GM10248 (cell line): Measurements from ENCODE around the gene CD7.

Experiments
- CTCF ChIA-PET: fragments of 300-600 bp; sonication (Branson Sonifier 250); formaldehyde crosslinking; extraction: SDS; loops from one replicate; lab custom pipeline; 2021; ENCODE audit warnings: antibody characterized with exemption; lab: Yijun Ruan, JAX
- POLR2A ChIA-PET: fragments of 350-650 bp; sonication (Branson Sonifier 250); formaldehyde crosslinking; extraction: SDS; loops from one replicate; lab custom pipeline; 2020; ENCODE audit warnings: antibody characterized with exemption; lab: Yijun Ruan, JAX
- DNase-seq: peaks from one replicate; pipeline ENCODE4 v3.0.0; 2012; ENCODE audit errors: extremely low spot score
- CTCF ChIP-seq: IDR thresholded peaks from 2 replicates; pipeline ENCODE4 v1.5.1; 2012; ENCODE audit warnings: mild to moderate bottlenecking, low read depth; ENCODE audit errors: extremely low read depth, missing control alignments, control extremely low read depth

The CD7 gene

GRCh38 chr17:82285141-82285540 lies 32.3 kb downstream of the CD7 start:
- ChIA-PET POLR2A (interaction anchor here (0.8 kb wide), 1 partner anchor 270 kb away, joined by 3 read pairs; no protein-coding TSS in a partner anchor), CTCF (interaction anchor here (1.1 to 1.6 kb wide), 4 partner anchors 11 to 40 kb away, joined by 3 to 4 read pairs (median 4); no protein-coding TSS in a partner anchor)
- no peak for TF ChIP-seq CTCF
- DNase-seq = no peak

GRCh38 chr17:82283208-82283749 lies 34.1 kb downstream of the CD7 start:
- ChIA-PET POLR2A (no interaction called here), CTCF (interaction anchor here (0.7 to 2.0 kb wide), 5 partner anchors 9 to 77 kb away, joined by 4 to 5 read pairs (median 4); no protein-coding TSS in a partner anchor)
- DNase-seq = no peak
- TF ChIP-seq CTCF = no peak

DNA sequence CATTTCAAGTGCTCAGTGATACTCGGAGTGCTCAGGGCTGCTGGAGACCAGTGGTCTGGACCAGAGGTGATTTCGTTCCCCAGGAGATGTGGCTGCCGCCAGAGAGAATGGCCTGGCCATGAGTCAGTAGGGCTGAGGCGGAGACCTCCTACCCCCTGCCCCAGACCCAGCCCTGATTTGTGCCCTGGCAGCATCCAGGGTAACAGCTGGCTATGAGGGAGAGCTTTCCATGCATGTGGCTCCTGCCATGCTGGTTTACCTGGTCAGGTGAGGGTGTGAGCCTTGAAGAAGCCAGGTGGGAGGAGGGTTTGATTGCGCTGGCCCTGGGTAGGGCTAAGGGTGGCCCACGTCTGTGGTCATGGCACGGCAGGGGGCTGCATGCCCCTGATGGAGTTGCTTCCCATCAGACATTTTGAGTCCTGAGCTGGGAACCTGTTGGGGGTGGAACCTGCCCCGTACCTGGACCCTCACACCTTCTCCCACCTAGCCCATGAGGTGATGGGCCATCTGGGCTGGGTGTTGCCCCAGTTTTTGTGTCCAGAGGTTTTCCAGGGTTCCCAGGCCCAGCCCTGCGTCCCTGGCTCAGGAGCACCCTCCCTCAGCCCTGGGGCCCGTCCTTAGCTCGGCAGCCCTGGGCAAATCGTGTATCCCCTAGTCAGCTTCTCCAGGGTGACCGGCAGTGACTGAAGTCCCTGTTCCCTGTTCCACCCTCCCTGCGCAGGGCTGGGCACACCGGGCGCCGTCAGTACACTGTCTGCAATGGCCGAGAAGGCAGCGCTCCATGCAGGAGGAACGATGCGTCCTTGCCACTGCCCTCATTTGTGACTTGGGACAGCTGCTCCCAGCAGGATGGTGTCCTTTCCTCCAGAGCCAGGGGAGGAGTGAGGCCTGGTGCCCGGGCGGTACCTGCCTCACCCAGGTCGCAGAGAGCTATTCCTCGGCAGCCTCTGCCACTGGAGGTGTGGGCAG lies 34.9 kb downstream of the CD7 start:
- DNase-seq = no peak
- CTCF ChIA-PET = interaction anchor here (0.7 to 2.0 kb wide), 5 partner anchors 10 to 76 kb away, joined by 4 to 5 read pairs (median 4); no protein-coding TSS in a partner anchor
- POLR2A ChIA-PET = no interaction called here
- TF ChIP-seq CTCF = no peak

- ChIA-PET CTCF (no interaction called here), POLR2A (no interaction called here)
- TF ChIP-seq CTCF = no peak
- no peak for DNase-seq
These were observed 35.7 kb downstream of the CD7 start for GRCh38 chr17:82281502-82282238.

DNA sequence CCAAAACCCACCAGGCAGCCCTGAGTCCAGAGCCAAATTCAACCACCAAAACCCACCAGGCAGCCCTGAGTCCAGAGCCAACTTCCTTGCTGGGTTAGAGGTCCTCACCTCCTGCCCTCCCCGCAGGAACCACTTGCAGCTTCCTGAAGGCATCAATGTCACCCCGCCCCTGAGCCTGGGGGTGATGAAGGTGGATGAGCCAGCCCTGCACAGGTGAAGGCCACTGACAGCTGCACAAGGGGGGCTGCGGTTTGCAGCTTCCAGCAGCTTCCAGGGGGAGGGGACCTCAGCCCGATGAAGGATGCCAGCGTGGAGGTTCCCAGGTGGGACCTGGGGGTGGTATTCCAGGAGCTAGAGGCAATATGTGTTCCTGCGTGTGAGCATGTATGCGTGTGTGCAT lies 36.3 kb downstream of the CD7 start:
- TF ChIP-seq CTCF = no peak
- ChIA-PET POLR2A (no interaction called here), CTCF (no interaction called here)
- DNase-seq = no peak

GRCh38 chr17:82280537-82280936 lies 36.9 kb downstream of the CD7 start:
- no peak for TF ChIP-seq CTCF
- ChIA-PET CTCF (interaction anchor here (1.6 kb wide), 1 partner anchor 21 kb away, joined by 4 read pairs; no protein-coding TSS in a partner anchor), POLR2A (interaction anchor here (0.6 kb wide), 1 partner anchor 236 kb away, joined by 7 read pairs; no protein-coding TSS in a partner anchor)
- DNase-seq = no peak
